Measurements from ENCODE around the gene TNFRSF13B.

- no peak for TF ChIP-seq CTCF (IDR thresholded peaks at IDR 0.05 in 2 of 3, conservative IDR thresholded peaks at IDR 0.05 in 1 of 3; ENCODE audit: control insufficient read depth in 2 of 3, extremely low read depth in 1 of 3, insufficient read depth in 1 of 3, low read depth in 3 of 3, low read length in 3 of 3)
- TF ChIP-seq CHD1 (IDR thresholded peaks at IDR 0.05; ENCODE audit: low read depth, low read length), result no peak
- no peak for TF ChIP-seq ETV6 (conservative IDR thresholded peaks at IDR 0.05 in 1 of 2, IDR thresholded peaks at IDR 0.05 in 1 of 2; ENCODE audit: borderline replicate concordance in 1 of 2, low read depth in 1 of 2)
- TF ChIP-seq NKRF (conservative IDR thresholded peaks at IDR 0.05), result no peak
- TF ChIP-seq POLR2AphosphoS5 (IDR thresholded peaks at IDR 0.05; ENCODE audit: low read length), result peak; percentile 48; the same call in 1 of the 2 replicates
- TF ChIP-seq TAF1 (IDR thresholded peaks at IDR 0.05; ENCODE audit: borderline replicate concordance, low read depth, low read length), result no peak
- TF ChIP-seq CHD2 (IDR thresholded peaks at IDR 0.05; ENCODE audit: borderline replicate concordance, low read depth, low read length), result no peak
- TF ChIP-seq EED (IDR thresholded peaks at IDR 0.05; ENCODE audit: low read depth), result no peak
- no peak for TF ChIP-seq SPI1 (IDR thresholded peaks at IDR 0.05; ENCODE audit: borderline replicate concordance, insufficient read depth, low read depth, low read length)
These were observed 37.7 kb downstream of the TNFRSF13B start for GRCh38 chr17:16934133-16934795.
